HL-60 (cell line): ENCODE data around the gene FGD6.

ENCODE experiments used
- GABPA ChIP-seq: IDR thresholded peaks from 2 replicates; pipeline ENCODE4 v1.6.1; 2012; ENCODE audit warnings: low read depth
- POLR2AphosphoS5 ChIP-seq: IDR thresholded peaks from 2 replicates; pipeline ENCODE4 v1.6.1; 2012; ENCODE audit warnings: low read depth
- TF ChIP-seq, protein P1 (sequence below): IDR thresholded peaks from one replicate; pipeline ENCODE4 v1.5.1; 2011; ENCODE audit warnings: low read length, control low read depth, inconsistent platforms; ENCODE audit not compliant: insufficient read depth

DNA sequence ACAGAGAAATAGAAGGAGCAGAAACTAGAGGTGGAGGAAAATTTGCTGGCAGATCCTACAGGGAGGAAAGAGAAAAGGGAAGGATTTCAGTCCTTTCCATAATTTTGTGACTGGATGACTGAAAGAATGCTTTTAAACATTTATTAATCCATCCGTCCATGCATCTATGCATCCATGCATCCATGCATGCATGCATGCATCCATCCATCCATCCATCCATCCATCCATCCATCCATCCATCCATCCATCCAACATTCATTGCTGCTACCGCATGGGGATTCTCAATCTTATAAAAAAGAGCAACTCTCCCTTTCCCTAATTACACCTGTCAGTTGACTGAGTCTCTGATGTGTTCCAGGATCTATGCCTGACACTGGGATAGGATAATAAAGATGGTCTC, 88.2 kb downstream of the FGD6 start:
- TF ChIP-seq POLR2AphosphoS5 = no peak
- no peak for TF ChIP-seq GABPA
- TF ChIP-seq, protein P1, sequence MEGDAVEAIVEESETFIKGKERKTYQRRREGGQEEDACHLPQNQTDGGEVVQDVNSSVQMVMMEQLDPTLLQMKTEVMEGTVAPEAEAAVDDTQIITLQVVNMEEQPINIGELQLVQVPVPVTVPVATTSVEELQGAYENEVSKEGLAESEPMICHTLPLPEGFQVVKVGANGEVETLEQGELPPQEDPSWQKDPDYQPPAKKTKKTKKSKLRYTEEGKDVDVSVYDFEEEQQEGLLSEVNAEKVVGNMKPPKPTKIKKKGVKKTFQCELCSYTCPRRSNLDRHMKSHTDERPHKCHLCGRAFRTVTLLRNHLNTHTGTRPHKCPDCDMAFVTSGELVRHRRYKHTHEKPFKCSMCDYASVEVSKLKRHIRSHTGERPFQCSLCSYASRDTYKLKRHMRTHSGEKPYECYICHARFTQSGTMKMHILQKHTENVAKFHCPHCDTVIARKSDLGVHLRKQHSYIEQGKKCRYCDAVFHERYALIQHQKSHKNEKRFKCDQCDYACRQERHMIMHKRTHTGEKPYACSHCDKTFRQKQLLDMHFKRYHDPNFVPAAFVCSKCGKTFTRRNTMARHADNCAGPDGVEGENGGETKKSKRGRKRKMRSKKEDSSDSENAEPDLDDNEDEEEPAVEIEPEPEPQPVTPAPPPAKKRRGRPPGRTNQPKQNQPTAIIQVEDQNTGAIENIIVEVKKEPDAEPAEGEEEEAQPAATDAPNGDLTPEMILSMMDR = no peak
